Panc1 (cell line): ENCODE measurements around the gene CCZ1.
"Not testable (repeated sequence)": the region's sequence is repeated elsewhere in the genome, so short reads cannot be mapped to it uniquely, and the experiment has no call there.

Experiments used
- POLR2AphosphoS5 ChIP-seq: IDR thresholded peaks from 2 replicates; pipeline ENCODE4 v1.6.1; 2012; ENCODE audit warnings: mild to moderate bottlenecking, low read depth, low read length, moderate library complexity
- TF ChIP-seq, protein P1 (sequence below): fragments of 450-650 bp; IDR thresholded peaks from 2 replicates; pipeline ENCODE4 v1.5.1; 2017; ENCODE audit warnings: mild to moderate bottlenecking

DNA sequence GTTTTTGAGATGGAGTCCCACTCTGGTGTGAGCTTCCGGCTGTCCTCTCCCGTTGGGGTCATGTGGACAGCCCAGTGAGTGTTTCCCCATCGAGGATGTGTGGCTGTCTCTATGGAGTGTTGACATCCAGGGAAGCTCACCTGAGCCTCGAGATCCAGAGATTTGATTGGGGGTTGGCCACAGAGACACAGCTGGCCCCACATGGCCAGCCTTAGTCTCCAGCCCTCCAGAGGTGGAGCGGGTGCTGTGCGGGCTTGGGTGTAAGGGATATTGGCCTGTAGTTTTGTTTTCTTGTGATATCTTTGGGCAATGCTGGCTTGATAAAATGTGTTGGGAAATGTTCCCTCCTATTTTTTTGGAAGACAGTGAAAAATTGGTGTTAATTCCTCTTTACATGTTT is 18.0 kb downstream of the CCZ1 start:
- TF ChIP-seq, protein P1, sequence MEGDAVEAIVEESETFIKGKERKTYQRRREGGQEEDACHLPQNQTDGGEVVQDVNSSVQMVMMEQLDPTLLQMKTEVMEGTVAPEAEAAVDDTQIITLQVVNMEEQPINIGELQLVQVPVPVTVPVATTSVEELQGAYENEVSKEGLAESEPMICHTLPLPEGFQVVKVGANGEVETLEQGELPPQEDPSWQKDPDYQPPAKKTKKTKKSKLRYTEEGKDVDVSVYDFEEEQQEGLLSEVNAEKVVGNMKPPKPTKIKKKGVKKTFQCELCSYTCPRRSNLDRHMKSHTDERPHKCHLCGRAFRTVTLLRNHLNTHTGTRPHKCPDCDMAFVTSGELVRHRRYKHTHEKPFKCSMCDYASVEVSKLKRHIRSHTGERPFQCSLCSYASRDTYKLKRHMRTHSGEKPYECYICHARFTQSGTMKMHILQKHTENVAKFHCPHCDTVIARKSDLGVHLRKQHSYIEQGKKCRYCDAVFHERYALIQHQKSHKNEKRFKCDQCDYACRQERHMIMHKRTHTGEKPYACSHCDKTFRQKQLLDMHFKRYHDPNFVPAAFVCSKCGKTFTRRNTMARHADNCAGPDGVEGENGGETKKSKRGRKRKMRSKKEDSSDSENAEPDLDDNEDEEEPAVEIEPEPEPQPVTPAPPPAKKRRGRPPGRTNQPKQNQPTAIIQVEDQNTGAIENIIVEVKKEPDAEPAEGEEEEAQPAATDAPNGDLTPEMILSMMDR, result not testable (repeated sequence)
- TF ChIP-seq POLR2AphosphoS5, result not testable (repeated sequence)
